GM19351 (cell line): Measurements from ENCODE around the gene AFF3.

Experiments used
- ATAC-seq: cut with Tn5 transposase; IDR thresholded peaks from one replicate; pipeline ENCODE4 v1.9.1; 2021; ENCODE audit warnings: mild to moderate bottlenecking, moderate library complexity; ENCODE audit not compliant: unreplicated experiment

Gene AFF3

GRCh38 chr2:99864561-99865553 lies 277.5 kb downstream of the AFF3 start:
- no peak for ATAC-seq

GRCh38 chr2:99863903-99864270 lies 278.5 kb downstream of the AFF3 start:
- ATAC-seq: no peak

- ATAC-seq: no peak
These were observed 279.0 kb downstream of the AFF3 start for GRCh38 chr2:99863236-99863902.

- no peak for ATAC-seq
These were observed 279.8 kb downstream of the AFF3 start for GRCh38 chr2:99862566-99862965.

- ATAC-seq: peak; percentile 85
These were observed 281.0 kb downstream of the AFF3 start for GRCh38 chr2:99861376-99861760.

GRCh38 chr2:99860720-99861375 lies 281.5 kb downstream of the AFF3 start:
- ATAC-seq: no peak

GRCh38 chr2:99858951-99859596 lies 283.3 kb downstream of the AFF3 start:
- ATAC-seq: no peak

- no peak for ATAC-seq
These were observed 284.4 kb downstream of the AFF3 start for GRCh38 chr2:99857867-99858444.

- no peak for ATAC-seq
These were observed 285.0 kb downstream of the AFF3 start for GRCh38 chr2:99857372-99857771.

GRCh38 chr2:99856119-99856518 lies 286.3 kb downstream of the AFF3 start:
- ATAC-seq: no peak

GRCh38 chr2:99854236-99854852 lies 288.0 kb downstream of the AFF3 start:
- ATAC-seq: no peak

- ATAC-seq: no peak
These were observed 289.4 kb downstream of the AFF3 start for GRCh38 chr2:99852956-99853355.

GRCh38 chr2:99852376-99852934 lies 289.9 kb downstream of the AFF3 start:
- no peak for ATAC-seq

- ATAC-seq: no peak
These were observed 290.6 kb downstream of the AFF3 start for GRCh38 chr2:99851811-99852210.

GRCh38 chr2:99851089-99851488 lies 291.3 kb downstream of the AFF3 start:
- ATAC-seq: no peak

- ATAC-seq: no peak
These were observed 292.2 kb downstream of the AFF3 start for GRCh38 chr2:99850084-99850710.

GRCh38 chr2:99846462-99847107 lies 295.8 kb downstream of the AFF3 start:
- ATAC-seq: no peak

- ATAC-seq: no peak
These were observed 297.1 kb downstream of the AFF3 start for GRCh38 chr2:99845296-99845695.

- ATAC-seq: no peak
These were observed 299.9 kb downstream of the AFF3 start for GRCh38 chr2:99842451-99842850.
